ENCODE results near the gene DTX4. TPM values are rescaled to one million over a fixed set of nuclear protein-coding genes. Genes with fewer than 3 reads are reported as not detected.

The DTX4 gene
- total RNA-seq, 1 experiment from 2014 or later = 7.6 TPM

DNA sequence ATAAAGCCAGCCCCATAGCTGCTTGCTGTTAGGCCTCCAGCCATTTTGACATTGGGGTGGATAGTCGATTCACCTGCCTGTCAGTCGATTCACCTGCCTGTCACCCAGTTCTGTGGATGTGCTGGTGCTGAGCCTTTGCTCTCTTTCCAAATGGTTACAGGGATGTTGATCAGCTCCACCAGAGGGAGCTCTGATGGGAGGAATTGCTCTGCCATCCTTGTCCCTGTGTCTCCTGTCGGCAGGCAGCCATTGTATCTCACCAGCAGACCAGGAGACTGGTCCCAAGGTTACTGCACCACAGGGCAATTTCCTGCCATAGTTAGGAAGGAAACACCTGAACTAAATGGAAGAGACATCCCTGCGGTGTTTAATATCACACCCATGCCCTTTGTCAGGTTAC lies 34.7 kb downstream of the DTX4 start:
- no peak overlapping the region for H2AFZ ChIP-seq (ENCODE audit: low read depth, low read length, poor library complexity, severe bottlenecking)
- POLR2A ChIA-PET = interaction anchor here (1.1 kb wide), 1 partner anchor 20 kb away, joined by 3 read pairs; no protein-coding TSS in a partner anchor

More for the DNA sequence above, 34.7 kb downstream of the DTX4 start:
- Histone ChIP-seq H3K4me2 (ENCODE audit: low read length) (no peak overlapping the region), H3K4me3 (replicated peaks in 1 of 2; ENCODE audit: low read depth in 1 of 2, low read length in 2 of 2) (no peak overlapping the region), H3K36me3 (ENCODE audit: control insufficient read depth in 1 of 2, insufficient read depth in 2 of 2, low read length in 2 of 2) (0 out of 4 replicates have a peak, but pooled peaks cover 0 to 2% of the 10 kb centered on the region in 2 experiments), H3K4me1 (ENCODE audit: control insufficient read depth in 1 of 2, insufficient read depth in 2 of 2, low read length in 2 of 2) (no peaks in the 10 kb centered on the region; a peak in 2 of 4 replicates), H3K9me2 (ENCODE audit: insufficient read depth) (no peaks in the 10 kb centered on the region), H3K27me3 (ENCODE audit: insufficient read depth, low read length) (no peaks in the 10 kb centered on the region), H3K9me3 (ENCODE audit: control insufficient read depth in 1 of 2, insufficient read depth in 1 of 2, low read depth in 1 of 2, low read length in 2 of 2) (no peaks in the 10 kb centered on the region), H3K27ac (ENCODE audit: low read depth, low read length) (no peak overlapping the region), H4K20me1 (ENCODE audit: insufficient read depth) (no peaks in the 10 kb centered on the region), H3K79me2 (ENCODE audit: insufficient read depth, low read length) (no peaks in the 10 kb centered on the region), H3K9ac (ENCODE audit: low read length) (no peak overlapping the region)
- BruUV-seq (replicated peaks) = no TSS peak
- ATAC-seq (peak; percentile 89), DNase-seq (ENCODE audit: low read depth, low spot score) (peak; percentile 21)
- no peak for TF ChIP-seq SIN3A (IDR thresholded peaks at IDR 0.05; ENCODE audit: low read depth)
- no peak for TF ChIP-seq YY1 (IDR thresholded peaks at IDR 0.05; ENCODE audit: extremely low read depth, insufficient replicate concordance, low read depth, low read length)
- TF ChIP-seq, protein P1, sequence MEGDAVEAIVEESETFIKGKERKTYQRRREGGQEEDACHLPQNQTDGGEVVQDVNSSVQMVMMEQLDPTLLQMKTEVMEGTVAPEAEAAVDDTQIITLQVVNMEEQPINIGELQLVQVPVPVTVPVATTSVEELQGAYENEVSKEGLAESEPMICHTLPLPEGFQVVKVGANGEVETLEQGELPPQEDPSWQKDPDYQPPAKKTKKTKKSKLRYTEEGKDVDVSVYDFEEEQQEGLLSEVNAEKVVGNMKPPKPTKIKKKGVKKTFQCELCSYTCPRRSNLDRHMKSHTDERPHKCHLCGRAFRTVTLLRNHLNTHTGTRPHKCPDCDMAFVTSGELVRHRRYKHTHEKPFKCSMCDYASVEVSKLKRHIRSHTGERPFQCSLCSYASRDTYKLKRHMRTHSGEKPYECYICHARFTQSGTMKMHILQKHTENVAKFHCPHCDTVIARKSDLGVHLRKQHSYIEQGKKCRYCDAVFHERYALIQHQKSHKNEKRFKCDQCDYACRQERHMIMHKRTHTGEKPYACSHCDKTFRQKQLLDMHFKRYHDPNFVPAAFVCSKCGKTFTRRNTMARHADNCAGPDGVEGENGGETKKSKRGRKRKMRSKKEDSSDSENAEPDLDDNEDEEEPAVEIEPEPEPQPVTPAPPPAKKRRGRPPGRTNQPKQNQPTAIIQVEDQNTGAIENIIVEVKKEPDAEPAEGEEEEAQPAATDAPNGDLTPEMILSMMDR (IDR thresholded peaks at IDR 0.05 in 2 of 3, conservative IDR thresholded peaks at IDR 0.05 in 1 of 3; ENCODE audit: borderline replicate concordance in 1 of 3, insufficient read depth in 1 of 3, low read depth in 2 of 3, low read length in 2 of 3) = peak; percentile 42 to 68 (median 58); a peak in 5 of 6 replicates
- no peak for TF ChIP-seq SRF (IDR thresholded peaks at IDR 0.05; ENCODE audit: low read depth)
- no peak for TF ChIP-seq ZNF274 (IDR thresholded peaks at IDR 0.05; ENCODE audit: low read depth, low read length)
- TF ChIP-seq, protein P2, sequence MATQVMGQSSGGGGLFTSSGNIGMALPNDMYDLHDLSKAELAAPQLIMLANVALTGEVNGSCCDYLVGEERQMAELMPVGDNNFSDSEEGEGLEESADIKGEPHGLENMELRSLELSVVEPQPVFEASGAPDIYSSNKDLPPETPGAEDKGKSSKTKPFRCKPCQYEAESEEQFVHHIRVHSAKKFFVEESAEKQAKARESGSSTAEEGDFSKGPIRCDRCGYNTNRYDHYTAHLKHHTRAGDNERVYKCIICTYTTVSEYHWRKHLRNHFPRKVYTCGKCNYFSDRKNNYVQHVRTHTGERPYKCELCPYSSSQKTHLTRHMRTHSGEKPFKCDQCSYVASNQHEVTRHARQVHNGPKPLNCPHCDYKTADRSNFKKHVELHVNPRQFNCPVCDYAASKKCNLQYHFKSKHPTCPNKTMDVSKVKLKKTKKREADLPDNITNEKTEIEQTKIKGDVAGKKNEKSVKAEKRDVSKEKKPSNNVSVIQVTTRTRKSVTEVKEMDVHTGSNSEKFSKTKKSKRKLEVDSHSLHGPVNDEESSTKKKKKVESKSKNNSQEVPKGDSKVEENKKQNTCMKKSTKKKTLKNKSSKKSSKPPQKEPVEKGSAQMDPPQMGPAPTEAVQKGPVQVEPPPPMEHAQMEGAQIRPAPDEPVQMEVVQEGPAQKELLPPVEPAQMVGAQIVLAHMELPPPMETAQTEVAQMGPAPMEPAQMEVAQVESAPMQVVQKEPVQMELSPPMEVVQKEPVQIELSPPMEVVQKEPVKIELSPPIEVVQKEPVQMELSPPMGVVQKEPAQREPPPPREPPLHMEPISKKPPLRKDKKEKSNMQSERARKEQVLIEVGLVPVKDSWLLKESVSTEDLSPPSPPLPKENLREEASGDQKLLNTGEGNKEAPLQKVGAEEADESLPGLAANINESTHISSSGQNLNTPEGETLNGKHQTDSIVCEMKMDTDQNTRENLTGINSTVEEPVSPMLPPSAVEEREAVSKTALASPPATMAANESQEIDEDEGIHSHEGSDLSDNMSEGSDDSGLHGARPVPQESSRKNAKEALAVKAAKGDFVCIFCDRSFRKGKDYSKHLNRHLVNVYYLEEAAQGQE (IDR thresholded peaks at IDR 0.05; ENCODE audit: low read depth) = no peak
- TF ChIP-seq, protein P3, sequence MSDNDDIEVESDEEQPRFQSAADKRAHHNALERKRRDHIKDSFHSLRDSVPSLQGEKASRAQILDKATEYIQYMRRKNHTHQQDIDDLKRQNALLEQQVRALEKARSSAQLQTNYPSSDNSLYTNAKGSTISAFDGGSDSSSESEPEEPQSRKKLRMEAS (IDR thresholded peaks at IDR 0.05) = no peak
- TF ChIP-seq RAD21 (IDR thresholded peaks at IDR 0.05; ENCODE audit: low read depth) = peak; percentile 27; the same call in 1 of the 2 replicates
- CTCF ChIA-PET = interaction anchor here (0.7 to 2.3 kb wide), 11 partner anchors 8 to 224 kb away, joined by 3 to 15 read pairs (median 4); partner anchors contain the start of gene DTX4
- RAD21 ChIA-PET (ENCODE audit: low non-redundant PET in 1 of 2, low total read pairs in 2 of 2, uncharacterized antibody in 2 of 2, unreplicated experiment in 2 of 2) = interaction anchor here in 1 of 2 experiments (0.7 kb wide), 1 partner anchor 65 kb away, joined by 3 read pairs; no protein-coding TSS in a partner anchor
- intact Hi-C loops (cut with micrococcal nuclease) = no loop called here

Measured in HCT116 (cell line).